Measurements from ENCODE around the gene OR2AJ1.

The OR2AJ1 gene

DNA sequence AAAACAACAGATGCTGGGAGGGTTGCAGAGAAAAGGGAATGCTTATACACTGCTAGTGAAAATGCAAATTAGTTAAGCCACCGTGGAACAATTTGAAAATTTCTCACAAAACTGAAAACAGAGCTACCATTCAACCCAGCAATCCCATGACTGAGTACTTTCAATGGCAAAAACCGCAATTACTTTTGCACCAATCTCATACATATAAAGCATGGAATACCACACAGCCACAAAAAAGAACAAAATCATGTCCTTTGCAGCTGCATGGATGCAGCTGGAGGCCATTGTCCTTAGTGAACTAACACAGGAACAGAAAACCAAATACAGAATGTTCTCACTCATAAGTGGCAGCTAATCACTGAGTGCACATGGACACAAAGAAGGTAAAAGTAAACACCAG is 10.9 kb upstream of the OR2AJ1 start:
- Histone ChIP-seq H3K4me3 (ENCODE audit: low read length) (no peak overlapping the region), H3K36me3 (ENCODE audit: control insufficient read depth, low read length) (no peaks in the 10 kb centered on the region), H3K27me3 (ENCODE audit: control insufficient read depth, low read length) (no peaks in the 10 kb centered on the region), H3K9me2 (replicated peaks; ENCODE audit: control insufficient read depth, low read length) (no peaks in the 10 kb centered on the region), H3K79me2 (ENCODE audit: control insufficient read depth, low read length) (no peaks in the 10 kb centered on the region), H3F3A (ENCODE audit: control insufficient read depth, insufficient read depth) (no peaks in the 10 kb centered on the region), H3K27ac (ENCODE audit: low read depth, low read length) (no peak overlapping the region), H3K4me2 (ENCODE audit: low read length) (no peak overlapping the region), H4K20me1 (ENCODE audit: control insufficient read depth, insufficient read depth, low read depth, low read length) (no peaks in the 10 kb centered on the region), H3K4me1 (ENCODE audit: control insufficient read depth, low read length) (peaks cover 21% of the 10 kb centered on the region), H3K9me3 (ENCODE audit: control insufficient read depth, insufficient read depth, low read length) (peaks cover 5% of the 10 kb centered on the region; the same call in 1 of the 2 replicates)
- no peak for TF ChIP-seq EZH2phosphoT487 (IDR thresholded peaks at IDR 0.05; ENCODE audit: borderline replicate concordance, low read length)
- TF ChIP-seq, protein P1, sequence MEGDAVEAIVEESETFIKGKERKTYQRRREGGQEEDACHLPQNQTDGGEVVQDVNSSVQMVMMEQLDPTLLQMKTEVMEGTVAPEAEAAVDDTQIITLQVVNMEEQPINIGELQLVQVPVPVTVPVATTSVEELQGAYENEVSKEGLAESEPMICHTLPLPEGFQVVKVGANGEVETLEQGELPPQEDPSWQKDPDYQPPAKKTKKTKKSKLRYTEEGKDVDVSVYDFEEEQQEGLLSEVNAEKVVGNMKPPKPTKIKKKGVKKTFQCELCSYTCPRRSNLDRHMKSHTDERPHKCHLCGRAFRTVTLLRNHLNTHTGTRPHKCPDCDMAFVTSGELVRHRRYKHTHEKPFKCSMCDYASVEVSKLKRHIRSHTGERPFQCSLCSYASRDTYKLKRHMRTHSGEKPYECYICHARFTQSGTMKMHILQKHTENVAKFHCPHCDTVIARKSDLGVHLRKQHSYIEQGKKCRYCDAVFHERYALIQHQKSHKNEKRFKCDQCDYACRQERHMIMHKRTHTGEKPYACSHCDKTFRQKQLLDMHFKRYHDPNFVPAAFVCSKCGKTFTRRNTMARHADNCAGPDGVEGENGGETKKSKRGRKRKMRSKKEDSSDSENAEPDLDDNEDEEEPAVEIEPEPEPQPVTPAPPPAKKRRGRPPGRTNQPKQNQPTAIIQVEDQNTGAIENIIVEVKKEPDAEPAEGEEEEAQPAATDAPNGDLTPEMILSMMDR (IDR thresholded peaks at IDR 0.05; ENCODE audit: low read depth, low read length, poor library complexity, severe bottlenecking), result no peak

DNA sequence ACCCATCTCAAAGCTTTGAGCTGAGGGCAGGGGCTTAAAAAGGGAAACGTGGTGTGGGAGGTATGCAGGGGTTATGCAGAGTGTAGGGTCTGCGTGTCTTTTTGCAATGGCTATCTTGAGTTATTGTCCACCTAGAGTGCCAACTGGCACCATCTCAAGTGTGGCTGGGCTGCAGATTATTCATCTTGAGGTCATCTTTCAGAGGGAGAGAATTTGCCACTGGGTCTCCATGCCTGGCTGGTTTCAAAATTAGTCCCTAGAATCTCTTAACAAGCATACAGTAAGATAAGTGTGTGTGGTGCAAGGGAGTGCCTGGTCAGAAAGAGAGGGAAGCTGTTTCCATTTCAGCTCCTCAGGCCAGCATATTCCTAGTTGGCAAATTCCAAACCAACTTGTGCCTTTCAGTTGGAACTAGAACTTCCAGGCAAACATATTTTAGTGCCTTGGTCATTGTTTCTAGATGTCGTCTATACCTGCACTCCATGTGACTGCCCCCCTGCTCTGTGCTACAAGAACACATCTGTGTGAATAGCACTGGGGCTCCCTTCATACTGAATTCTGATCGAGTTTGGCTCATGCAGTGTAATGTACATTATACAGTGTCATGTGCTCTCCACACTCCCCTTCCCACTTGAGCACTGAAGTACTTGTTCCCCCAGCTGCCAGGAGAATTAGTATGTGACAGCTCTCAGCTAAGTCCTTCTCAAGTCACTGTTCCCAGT is 9.6 kb upstream of the OR2AJ1 start:
- TF ChIP-seq, protein P1 (IDR thresholded peaks at IDR 0.05; ENCODE audit: low read depth, low read length, poor library complexity, severe bottlenecking), result no peak
- no peak for TF ChIP-seq EZH2phosphoT487 (IDR thresholded peaks at IDR 0.05; ENCODE audit: borderline replicate concordance, low read length)
- peaks cover 3% of the 10 kb centered on the region; the same call in 1 of the 2 replicates for H3K9me3 ChIP-seq (ENCODE audit: control insufficient read depth, insufficient read depth, low read length)
- no peak overlapping the region for H3K4me3 ChIP-seq (ENCODE audit: low read length)

DNA sequence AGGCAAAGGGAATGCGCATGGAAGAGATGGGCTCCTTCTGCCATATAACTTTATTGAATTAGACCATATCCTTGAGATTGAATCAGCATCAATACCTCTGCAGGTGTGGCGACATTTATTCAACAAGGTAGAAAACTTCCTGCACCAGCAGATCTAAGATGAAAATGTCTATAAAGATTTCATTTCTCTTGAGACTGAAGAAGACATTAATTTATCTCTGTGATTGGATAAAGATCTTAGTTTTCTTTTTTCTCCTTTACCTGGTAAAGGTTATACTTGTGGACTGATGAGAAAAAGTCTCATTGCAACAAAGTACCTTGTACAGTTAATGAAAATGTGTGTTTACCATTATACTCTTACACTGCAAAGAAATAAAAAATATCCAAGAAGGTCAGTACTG is 4.7 kb upstream of the OR2AJ1 start, which contains the start of gene OR2T8:
OR2T8 (plus strand) TSS at position 301 of the 400 bp plus-strand sequence. CDS start 766 bp downstream, outside the sequence.
- Histone ChIP-seq H4K20me1 (ENCODE audit: control insufficient read depth, insufficient read depth, low read depth, low read length) (no peaks in the 10 kb centered on the region), H3K9me3 (ENCODE audit: control insufficient read depth, insufficient read depth, low read length) (no peaks in the 10 kb centered on the region), H3F3A (ENCODE audit: control insufficient read depth, insufficient read depth) (no peaks in the 10 kb centered on the region), H3K4me1 (ENCODE audit: control insufficient read depth, low read length) (no peaks in the 10 kb centered on the region; the same call in 1 of the 2 replicates), H3K9me2 (replicated peaks; ENCODE audit: control insufficient read depth, low read length) (no peaks in the 10 kb centered on the region), H3K4me2 (ENCODE audit: low read length) (no peak within 1 kb of the TSS), H3K36me3 (ENCODE audit: control insufficient read depth, low read length) (no peaks in the 10 kb centered on the region), H3K79me2 (ENCODE audit: control insufficient read depth, low read length) (no peaks in the 10 kb centered on the region), H3K27ac (ENCODE audit: low read depth, low read length) (no peak within 1 kb of the TSS), H3K4me3 (ENCODE audit: low read length) (no peak within 1 kb of the TSS), H3K27me3 (ENCODE audit: control insufficient read depth, low read length) (no peaks in the 10 kb centered on the region)
- no peak for TF ChIP-seq EZH2phosphoT487 (IDR thresholded peaks at IDR 0.05; ENCODE audit: borderline replicate concordance, low read length)
- TF ChIP-seq, protein P1 (IDR thresholded peaks at IDR 0.05; ENCODE audit: low read depth, low read length, poor library complexity, severe bottlenecking), result no peak

More for the DNA sequence above, 9.6 kb upstream of the OR2AJ1 start:
- no peaks in the 10 kb centered on the region for H3K79me2 ChIP-seq (ENCODE audit: control insufficient read depth, low read length)
- H3K36me3 ChIP-seq (ENCODE audit: control insufficient read depth, low read length), result no peaks in the 10 kb centered on the region
- H3K9me2 ChIP-seq (replicated peaks; ENCODE audit: control insufficient read depth, low read length), result no peaks in the 10 kb centered on the region
- H3K4me2 ChIP-seq (ENCODE audit: low read length), result no peak overlapping the region
- H3K27ac ChIP-seq (ENCODE audit: low read depth, low read length), result no peak overlapping the region
- H3F3A ChIP-seq (ENCODE audit: control insufficient read depth, insufficient read depth), result no peaks in the 10 kb centered on the region
- H3K4me1 ChIP-seq (ENCODE audit: control insufficient read depth, low read length), result peaks cover 20% of the 10 kb centered on the region
- no peaks in the 10 kb centered on the region for H4K20me1 ChIP-seq (ENCODE audit: control insufficient read depth, insufficient read depth, low read depth, low read length)
- H3K27me3 ChIP-seq (ENCODE audit: control insufficient read depth, low read length), result no peaks in the 10 kb centered on the region
